DOHH2 (cell line): ENCODE measurements around the gene CRTC2.
A peak's percentile ranks its signal among the peaks of the same experiment; 100 is the strongest.

Source experiments
- H3F3A ChIP-seq: fragments of 200-600 bp; sonication (generic), shearing (Covaris generic); 2 replicates; pipeline ENCODE4 v1.6.0; 2016; ENCODE audit warnings: antibody characterized with exemption, mild to moderate bottlenecking; ENCODE audit not compliant: control insufficient read depth, insufficient read depth
- H3K27ac ChIP-seq: fragments of 200-600 bp; sonication (generic); 2 replicates; pipeline ENCODE4 v1.5.1; 2014; ENCODE audit warnings: low read depth, mild to moderate bottlenecking, low read length, moderate library complexity
- H3K27me3 ChIP-seq: fragments of 200-600 bp; sonication (generic); 2 replicates; pipeline ENCODE4 v1.6.1; 2014; ENCODE audit warnings: mild to moderate bottlenecking, low read length, mixed read lengths; ENCODE audit not compliant: control insufficient read depth
- H3K36me3 ChIP-seq: fragments of 200-600 bp; sonication (generic); 2 replicates; pipeline ENCODE4 v1.6.1; 2014; ENCODE audit warnings: mild to moderate bottlenecking, low read length, moderate library complexity, mixed read lengths; ENCODE audit not compliant: control insufficient read depth
- H3K4me1 ChIP-seq: fragments of 200-600 bp; sonication (generic); 2 replicates; pipeline ENCODE4 v1.6.1; 2014; ENCODE audit warnings: mild to moderate bottlenecking, low read length, mixed read lengths; ENCODE audit not compliant: control insufficient read depth
- H3K4me2 ChIP-seq: fragments of 200-600 bp; sonication (generic); 2 replicates; pipeline ENCODE4 v1.6.0; 2014; ENCODE audit warnings: mild to moderate bottlenecking, low read length, moderate library complexity
- H3K4me3 ChIP-seq: fragments of 200-600 bp; sonication (generic); 2 replicates; pipeline ENCODE4 v1.5.1; 2014; ENCODE audit warnings: mild to moderate bottlenecking, low read length, mixed read lengths
- H3K79me2 ChIP-seq: fragments of 200-600 bp; sonication (generic); 2 replicates; pipeline ENCODE4 v1.6.1; 2014; ENCODE audit warnings: mild to moderate bottlenecking, low read length, mixed read lengths; ENCODE audit not compliant: control insufficient read depth
- H3K9me2 ChIP-seq: fragments of 200-600 bp; sonication (generic); replicated peaks from 2 replicates; pipeline ENCODE4 v1.6.1; 2014; ENCODE audit warnings: mild to moderate bottlenecking, low read length, mixed read lengths; ENCODE audit not compliant: control insufficient read depth
- H3K9me3 ChIP-seq: fragments of 200-600 bp; sonication (generic); 2 replicates; pipeline ENCODE4 v1.6.1; 2014; ENCODE audit warnings: antibody characterized with exemption, low read length, mixed read lengths; ENCODE audit not compliant: control insufficient read depth, insufficient read depth
- H4K20me1 ChIP-seq: fragments of 200-600 bp; sonication (generic); 2 replicates; pipeline ENCODE4 v1.6.0; 2014; ENCODE audit warnings: low read depth, mild to moderate bottlenecking, antibody characterized with exemption, low read length, moderate library complexity; ENCODE audit not compliant: control insufficient read depth, insufficient read depth
- EZH2phosphoT487 ChIP-seq: fragments of 200-600 bp; sonication (generic); IDR thresholded peaks from 2 replicates; pipeline ENCODE4 v1.6.1; 2017; ENCODE audit warnings: borderline replicate concordance, mild to moderate bottlenecking, antibody characterized with exemption, low read length, moderate library complexity, mixed read lengths
- TF ChIP-seq, protein P1 (sequence below): fragments of 200-600 bp; sonication (generic); IDR thresholded peaks from one replicate; pipeline ENCODE4 v1.5.1; 2014; ENCODE audit warnings: antibody characterized with exemption, mild to moderate bottlenecking, low read depth, low read length; ENCODE audit not compliant: poor library complexity, severe bottlenecking

Gene CRTC2

DNA sequence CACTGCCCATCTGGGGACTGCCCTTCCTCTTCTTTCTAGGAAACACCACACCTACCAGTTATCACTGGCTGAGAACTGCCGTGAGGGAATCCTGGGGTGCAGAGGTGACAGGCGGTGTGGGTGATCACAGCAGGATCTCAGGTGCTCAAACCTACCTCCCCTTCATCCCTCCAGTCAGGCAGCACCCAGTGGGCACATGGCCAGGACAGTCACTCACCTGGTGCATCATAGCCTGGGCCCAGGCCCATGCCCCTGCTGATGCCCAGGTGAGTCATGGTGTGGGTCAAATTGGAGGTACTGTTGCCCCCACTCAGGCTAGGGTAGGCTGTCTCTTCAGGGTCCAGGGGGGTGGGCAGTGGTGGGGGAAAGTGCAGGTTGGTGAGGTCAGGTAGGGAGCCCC, 6.6 kb downstream of the CRTC2 start:
- peaks cover 19% of the 10 kb centered on the region; the same call in 1 of the 2 replicates for H4K20me1 ChIP-seq
- H3K9me2 ChIP-seq = no peaks in the 10 kb centered on the region
- H3K9me3 ChIP-seq = no peaks in the 10 kb centered on the region
- H3K4me1 ChIP-seq = peaks cover 63% of the 10 kb centered on the region
- peaks cover 50% of the 10 kb centered on the region for H3K79me2 ChIP-seq
- no peak overlapping the region for H3K4me3 ChIP-seq
- peaks cover 19% of the 10 kb centered on the region for H3F3A ChIP-seq
- no peak overlapping the region for H3K27ac ChIP-seq
- no peak for TF ChIP-seq EZH2phosphoT487
- TF ChIP-seq, protein P1, sequence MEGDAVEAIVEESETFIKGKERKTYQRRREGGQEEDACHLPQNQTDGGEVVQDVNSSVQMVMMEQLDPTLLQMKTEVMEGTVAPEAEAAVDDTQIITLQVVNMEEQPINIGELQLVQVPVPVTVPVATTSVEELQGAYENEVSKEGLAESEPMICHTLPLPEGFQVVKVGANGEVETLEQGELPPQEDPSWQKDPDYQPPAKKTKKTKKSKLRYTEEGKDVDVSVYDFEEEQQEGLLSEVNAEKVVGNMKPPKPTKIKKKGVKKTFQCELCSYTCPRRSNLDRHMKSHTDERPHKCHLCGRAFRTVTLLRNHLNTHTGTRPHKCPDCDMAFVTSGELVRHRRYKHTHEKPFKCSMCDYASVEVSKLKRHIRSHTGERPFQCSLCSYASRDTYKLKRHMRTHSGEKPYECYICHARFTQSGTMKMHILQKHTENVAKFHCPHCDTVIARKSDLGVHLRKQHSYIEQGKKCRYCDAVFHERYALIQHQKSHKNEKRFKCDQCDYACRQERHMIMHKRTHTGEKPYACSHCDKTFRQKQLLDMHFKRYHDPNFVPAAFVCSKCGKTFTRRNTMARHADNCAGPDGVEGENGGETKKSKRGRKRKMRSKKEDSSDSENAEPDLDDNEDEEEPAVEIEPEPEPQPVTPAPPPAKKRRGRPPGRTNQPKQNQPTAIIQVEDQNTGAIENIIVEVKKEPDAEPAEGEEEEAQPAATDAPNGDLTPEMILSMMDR = no peak
- H3K36me3 ChIP-seq = peaks cover 88% of the 10 kb centered on the region
- H3K27me3 ChIP-seq = no peaks in the 10 kb centered on the region
- H3K4me2 ChIP-seq = no peak overlapping the region

DNA sequence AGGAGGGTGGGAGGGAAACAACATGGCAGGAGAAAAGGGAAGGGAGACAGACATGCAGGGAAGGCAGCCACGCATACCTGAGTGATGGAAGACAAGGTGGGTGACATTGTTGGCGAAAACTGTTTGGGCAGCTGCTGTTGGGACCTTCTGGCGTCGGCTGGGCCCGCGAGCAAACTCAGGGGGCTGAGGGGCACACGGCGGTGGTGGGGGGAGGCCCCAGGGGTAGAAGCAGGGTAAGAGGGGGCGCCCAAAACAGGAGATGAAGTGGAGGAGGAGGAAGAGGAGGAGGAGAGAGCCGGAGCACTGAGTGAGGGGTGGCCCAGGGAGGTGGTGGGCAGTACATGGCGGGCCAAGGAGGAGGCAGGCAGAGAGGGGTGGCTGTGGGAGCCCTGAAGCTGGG, 7.2 kb downstream of the CRTC2 start:
- Histone ChIP-seq H3K9me2 (no peaks in the 10 kb centered on the region), H3K4me1 (peaks cover 61% of the 10 kb centered on the region), H3F3A (peaks cover 21% of the 10 kb centered on the region), H3K27ac (no peak overlapping the region), H3K27me3 (no peaks in the 10 kb centered on the region), H3K4me3 (no peak overlapping the region), H3K9me3 (no peaks in the 10 kb centered on the region), H3K79me2 (peaks cover 44% of the 10 kb centered on the region), H3K4me2 (no peak overlapping the region), H3K36me3 (peaks cover 84% of the 10 kb centered on the region), H4K20me1 (peaks cover 17% of the 10 kb centered on the region; the same call in 1 of the 2 replicates)
- TF ChIP-seq EZH2phosphoT487 = no peak
- TF ChIP-seq, protein P1 = no peak

DNA sequence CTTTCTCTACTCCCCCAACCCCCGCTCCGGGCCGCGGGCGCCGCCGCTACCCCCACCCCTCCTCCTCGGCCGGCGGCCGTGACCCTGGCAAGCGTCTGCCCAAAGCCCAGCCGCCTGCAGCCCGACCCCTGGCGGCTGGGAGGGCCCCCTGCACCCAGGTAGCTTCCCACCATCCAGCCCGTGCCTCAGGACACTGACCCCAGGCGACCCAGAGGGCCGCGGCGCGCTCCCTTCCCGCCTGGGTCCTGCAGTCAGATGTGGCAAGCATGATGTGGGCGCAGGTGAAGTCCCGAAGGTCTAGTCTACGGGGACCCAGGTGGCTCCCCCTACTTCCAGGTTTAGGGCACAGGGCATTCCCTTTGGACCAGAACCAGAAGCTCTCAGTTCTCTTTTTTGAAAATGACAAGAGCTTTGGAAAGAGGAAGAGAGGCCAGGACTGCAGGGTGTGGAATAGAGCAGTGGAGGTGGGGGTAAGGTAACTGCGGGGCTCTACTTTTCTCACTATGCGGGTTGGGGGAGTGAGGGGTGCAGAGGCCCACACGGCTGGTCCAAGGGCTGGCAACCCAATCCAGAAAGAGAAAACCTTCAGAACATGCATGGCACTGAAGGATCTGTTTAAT, 11.7 kb downstream of the CRTC2 start, which contains the start of gene DENND4B:
TSS of gene DENND4B (minus strand) at position 97 of the 620 bp plus-strand sequence. CDS start 2,344 bp downstream, outside the sequence.
- no peaks in the 10 kb centered on the region for H4K20me1 ChIP-seq
- H3K4me3 ChIP-seq = peak within 1 kb of the TSS; percentile 76
- H3F3A ChIP-seq = peaks cover 21% of the 10 kb centered on the region
- H3K9me3 ChIP-seq = no peaks in the 10 kb centered on the region
- peaks cover 84% of the 10 kb centered on the region for H3K36me3 ChIP-seq
- no peak for TF ChIP-seq EZH2phosphoT487
- TF ChIP-seq, protein P1 = peak; percentile 90
- peaks cover 59% of the 10 kb centered on the region for H3K4me1 ChIP-seq
- H3K4me2 ChIP-seq = peak within 1 kb of the TSS; percentile 86
- H3K27ac ChIP-seq = peak within 1 kb of the TSS; percentile 90
- H3K9me2 ChIP-seq = no peaks in the 10 kb centered on the region
- peaks cover 38% of the 10 kb centered on the region for H3K79me2 ChIP-seq
- no peaks in the 10 kb centered on the region for H3K27me3 ChIP-seq
